Kidney epithelial cell (primary cell): Measurements from ENCODE around the gene KLHL12. TPM values are rescaled to one million over a fixed set of nuclear protein-coding genes. Genes with fewer than 3 reads are reported as not detected.
A peak's percentile ranks its signal among the peaks of the same experiment; 100 is the strongest.

Source experiments
- DNase-seq: peaks from one replicate; pipeline ENCODE4 v3.0.0-alpha.2; 2010; ENCODE audit warnings: low read depth
- H3K27me3 ChIP-seq: 2 replicates; pipeline ENCODE4 v1.6.0; 2011; ENCODE audit warnings: low read length; ENCODE audit not compliant: control insufficient read depth, insufficient read depth
- H3K36me3 ChIP-seq: 2 replicates; pipeline ENCODE4 v1.5.1; 2011; ENCODE audit warnings: low read length; ENCODE audit not compliant: control insufficient read depth, insufficient read depth
- H3K4me3 ChIP-seq: 2 replicates; pipeline ENCODE4 v1.5.1; 2011; ENCODE audit warnings: low read depth, mild to moderate bottlenecking, control low read depth, low read length
- total RNA-seq: library from RNA; depleted of rRNA; stranded (reverse); fragments of >200 nt; gene quantifications from 2 replicates; pipeline ENCODE4 v1.2.3, GENCODE V29; 2015
- TF ChIP-seq, protein P1 (sequence below): IDR thresholded peaks from 2 replicates; pipeline ENCODE4 v1.5.1; 2011; ENCODE audit warnings: mild to moderate bottlenecking, moderate library complexity, low read length, control low read depth, inconsistent platforms; ENCODE audit not compliant: insufficient read depth, poor library complexity, severe bottlenecking

Gene KLHL12
- total RNA-seq, 1 donor from 2014 or later: 23.4 TPM

DNA sequence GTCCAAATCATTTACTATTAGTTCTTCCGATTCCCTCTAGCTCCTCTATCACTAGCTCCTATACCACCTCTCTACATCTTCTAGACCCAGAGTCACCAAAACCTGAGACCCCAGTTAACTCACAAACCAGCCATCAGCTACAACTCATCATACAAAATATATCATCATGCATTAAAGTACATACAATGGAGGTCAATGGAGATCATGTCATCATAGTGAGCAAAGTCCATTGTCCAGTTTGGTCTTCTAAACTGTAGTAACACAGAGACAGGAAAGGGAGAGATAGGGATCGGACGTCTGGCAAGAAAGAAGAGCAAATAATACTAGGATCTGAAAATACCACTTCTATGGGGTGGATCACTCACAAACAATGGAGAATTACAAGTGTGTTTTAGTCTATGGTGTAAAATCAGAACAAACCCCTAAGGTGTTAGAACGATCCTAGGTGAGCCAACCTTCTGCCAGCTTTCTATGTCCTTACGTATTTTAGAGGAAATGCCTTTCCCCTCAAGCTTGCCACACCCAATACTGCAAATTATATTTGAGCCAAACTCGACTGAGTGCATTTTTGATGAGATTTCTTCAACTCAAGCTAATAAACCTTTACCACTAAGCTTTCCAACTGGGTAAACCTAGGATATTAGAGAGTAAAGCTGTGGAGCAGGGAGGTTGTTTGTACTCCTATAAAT is 27.2 kb upstream of the KLHL12 start:
- Histone ChIP-seq H3K4me3 (no peak overlapping the region), H3K27me3 (no peaks in the 10 kb centered on the region), H3K36me3 (no peaks in the 10 kb centered on the region)
- no peak for DNase-seq
- TF ChIP-seq, protein P1, sequence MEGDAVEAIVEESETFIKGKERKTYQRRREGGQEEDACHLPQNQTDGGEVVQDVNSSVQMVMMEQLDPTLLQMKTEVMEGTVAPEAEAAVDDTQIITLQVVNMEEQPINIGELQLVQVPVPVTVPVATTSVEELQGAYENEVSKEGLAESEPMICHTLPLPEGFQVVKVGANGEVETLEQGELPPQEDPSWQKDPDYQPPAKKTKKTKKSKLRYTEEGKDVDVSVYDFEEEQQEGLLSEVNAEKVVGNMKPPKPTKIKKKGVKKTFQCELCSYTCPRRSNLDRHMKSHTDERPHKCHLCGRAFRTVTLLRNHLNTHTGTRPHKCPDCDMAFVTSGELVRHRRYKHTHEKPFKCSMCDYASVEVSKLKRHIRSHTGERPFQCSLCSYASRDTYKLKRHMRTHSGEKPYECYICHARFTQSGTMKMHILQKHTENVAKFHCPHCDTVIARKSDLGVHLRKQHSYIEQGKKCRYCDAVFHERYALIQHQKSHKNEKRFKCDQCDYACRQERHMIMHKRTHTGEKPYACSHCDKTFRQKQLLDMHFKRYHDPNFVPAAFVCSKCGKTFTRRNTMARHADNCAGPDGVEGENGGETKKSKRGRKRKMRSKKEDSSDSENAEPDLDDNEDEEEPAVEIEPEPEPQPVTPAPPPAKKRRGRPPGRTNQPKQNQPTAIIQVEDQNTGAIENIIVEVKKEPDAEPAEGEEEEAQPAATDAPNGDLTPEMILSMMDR: no peak

DNA sequence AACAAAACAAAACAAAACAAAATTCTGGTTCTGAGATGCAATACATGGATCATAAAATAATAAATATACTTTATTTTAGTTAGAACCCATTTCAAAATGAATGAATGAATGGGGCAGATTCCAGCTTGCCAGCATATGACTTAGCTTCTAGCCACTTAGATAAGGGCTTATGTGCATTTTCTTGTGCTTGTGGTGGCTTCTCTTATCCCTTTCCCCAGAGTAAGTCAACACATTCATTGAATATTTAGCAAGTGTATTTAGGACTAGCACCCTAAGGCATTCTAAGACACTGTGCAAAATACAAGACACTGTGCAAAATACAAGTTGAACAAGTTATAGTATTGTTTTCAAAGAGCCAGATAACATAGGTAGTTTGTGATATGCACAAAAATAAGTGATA is 26.4 kb upstream of the KLHL12 start:
- no peaks in the 10 kb centered on the region for H3K27me3 ChIP-seq
- no peak overlapping the region for H3K4me3 ChIP-seq
- H3K36me3 ChIP-seq: no peaks in the 10 kb centered on the region
- TF ChIP-seq, protein P1: no peak
- no peak for DNase-seq

DNA sequence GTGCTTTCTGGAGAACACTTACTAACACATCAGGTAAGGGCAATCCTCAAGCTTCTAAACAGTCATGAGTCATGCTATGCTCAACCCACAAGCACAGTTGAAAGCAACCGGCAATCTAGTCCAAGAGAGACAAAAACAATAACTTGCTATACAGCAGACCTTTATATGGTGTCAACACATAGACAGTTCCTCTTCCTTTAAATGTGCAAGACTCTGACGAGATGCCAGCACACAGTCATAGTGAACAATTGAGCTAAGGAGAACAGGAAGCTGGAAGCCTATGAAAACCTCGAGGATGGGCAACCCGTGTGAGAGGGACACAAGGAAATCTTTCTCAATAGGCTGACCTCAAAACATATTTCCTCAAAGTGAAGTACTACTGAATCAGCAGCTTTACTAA is 25.8 kb upstream of the KLHL12 start:
- TF ChIP-seq, protein P1: no peak
- Histone ChIP-seq H3K36me3 (no peaks in the 10 kb centered on the region), H3K27me3 (no peaks in the 10 kb centered on the region), H3K4me3 (no peak overlapping the region)
- DNase-seq: peak; percentile 4

DNA sequence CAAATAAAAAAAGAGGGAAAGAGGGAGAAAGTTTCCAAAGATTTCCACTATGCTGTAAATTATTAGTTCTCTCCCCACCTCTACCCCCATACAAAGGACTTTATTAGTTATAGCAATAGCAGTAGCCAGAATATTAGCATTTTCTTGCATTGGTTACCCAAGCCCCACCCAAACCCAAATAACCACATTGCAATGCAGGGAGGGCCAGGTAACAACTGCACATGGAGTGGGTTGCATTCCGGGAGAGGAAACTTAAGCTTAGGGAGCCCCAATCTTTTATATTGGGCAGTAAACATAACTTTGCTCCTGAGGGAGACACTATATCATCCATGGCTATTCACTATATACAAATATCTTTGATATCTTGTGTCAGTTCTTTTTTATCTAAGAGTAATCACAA is 25.1 kb upstream of the KLHL12 start:
- no peak for DNase-seq
- H3K36me3 ChIP-seq: no peaks in the 10 kb centered on the region
- H3K27me3 ChIP-seq: no peaks in the 10 kb centered on the region
- TF ChIP-seq, protein P1: no peak
- H3K4me3 ChIP-seq: no peak overlapping the region

DNA sequence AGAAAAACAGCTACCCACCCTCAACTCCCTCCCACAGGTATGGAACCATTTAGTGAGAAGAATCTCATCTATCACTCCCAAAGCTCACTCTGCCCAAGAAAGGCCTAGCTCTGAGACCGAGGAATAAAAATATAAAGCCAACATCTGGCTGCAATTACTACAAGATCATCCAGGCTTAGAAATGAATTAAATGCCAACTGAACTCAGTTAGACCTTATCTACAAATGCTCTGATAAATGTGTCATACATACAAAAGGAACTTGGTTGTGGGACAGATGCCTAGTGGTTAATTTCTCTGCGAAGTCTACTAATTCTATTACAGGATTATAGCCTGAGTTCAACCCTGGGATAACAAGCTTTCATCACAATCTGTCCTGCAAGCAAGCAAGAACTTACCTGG is 24.4 kb upstream of the KLHL12 start:
- TF ChIP-seq, protein P1: no peak
- Histone ChIP-seq H3K4me3 (no peak overlapping the region), H3K27me3 (no peaks in the 10 kb centered on the region), H3K36me3 (no peaks in the 10 kb centered on the region)
- DNase-seq: no peak

DNA sequence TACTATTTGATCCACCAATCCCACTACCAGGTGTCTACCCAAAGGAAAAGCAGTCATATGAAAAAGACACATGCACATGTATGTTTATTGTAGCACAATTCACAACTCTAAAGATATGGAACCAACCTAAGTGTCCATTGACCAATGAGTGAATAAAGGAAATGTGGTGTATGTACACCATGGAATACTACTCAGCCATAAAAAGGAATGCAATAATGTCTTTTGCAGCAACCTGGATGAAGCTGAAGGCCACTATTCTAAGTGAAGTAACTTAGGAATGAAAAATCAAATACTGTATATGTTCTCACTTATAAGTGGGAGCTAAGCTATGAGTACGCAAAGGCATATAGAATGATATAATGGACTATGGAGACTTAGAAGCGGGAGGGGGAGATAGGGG is 18.4 kb upstream of the KLHL12 start:
- Histone ChIP-seq H3K4me3 (no peak overlapping the region), H3K27me3 (no peaks in the 10 kb centered on the region), H3K36me3 (peaks cover 1% of the 10 kb centered on the region)
- TF ChIP-seq, protein P1: no peak
- no peak for DNase-seq
